ENCODE data around the gene CCND3.

The CCND3 gene

DNA sequence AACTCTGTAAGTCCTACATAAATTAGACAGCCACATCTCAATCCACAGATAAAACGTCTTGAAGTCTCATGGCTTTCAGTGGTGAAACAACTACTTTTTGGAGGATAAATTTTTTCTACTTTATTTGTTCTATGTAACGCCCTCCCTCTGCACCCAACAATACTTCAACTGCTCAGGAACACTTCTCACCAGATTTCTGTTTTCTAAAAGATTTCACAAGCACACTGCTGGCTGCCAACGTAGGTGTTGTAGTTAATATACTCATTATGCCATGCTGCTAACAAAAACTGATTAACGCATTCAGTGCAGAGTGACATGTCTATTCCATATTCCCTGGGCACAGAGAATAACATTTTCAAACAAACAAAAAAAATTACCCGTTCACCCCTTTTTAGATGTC is 56.7 kb downstream of the CCND3 start:
- H3K27me3 Mint-ChIP-seq (ENCODE audit: low read depth): no peaks in the 10 kb centered on the region
- no peaks in the 10 kb centered on the region for H3K4me1 Mint-ChIP-seq
- H3K4me3 Mint-ChIP-seq: no peak overlapping the region
- H3K27ac Mint-ChIP-seq: no peak overlapping the region
- no peaks in the 10 kb centered on the region for H3K36me3 Mint-ChIP-seq (ENCODE audit: low read depth)
- H3K9me3 Mint-ChIP-seq: no peaks in the 10 kb centered on the region
- no peak for TF ChIP-seq CTCF (IDR thresholded peaks at IDR 0.05; ENCODE audit: unreplicated experiment in 3 of 3)
